Heart left ventricle (tissue), 16 donors: ENCODE measurements around the gene ISOC1. TPM values are rescaled to one million over a fixed set of nuclear protein-coding genes. Genes with fewer than 3 reads are reported as not detected.

Source experiments
- ATAC-seq, 4 donors: fragments of 200-7000 bp; cut with Tn5 transposase; one replicate each; pipeline ENCODE4 v1.9.1; 2020 to 2022; ENCODE audit warnings: moderate library complexity in 4 of 4, mild to moderate bottlenecking in 3 of 4, moderate number of reproducible peaks in 1 of 4
- DNase-seq, 5 donors: peaks; one replicate each; pipeline ENCODE4 v3.0.0-alpha.2; 2020
- H3K27ac ChIP-seq, 12 donors: fragments of 200-600 bp; sonication (generic) in 4 of 12; one replicate each; pipeline versions ENCODE4 v1.5.0 to v1.8.0; 2016 to 2022; ENCODE audit warnings: mild to moderate bottlenecking in 2 of 12
- H3K27me3 ChIP-seq, 9 donors: fragments of 200-600 bp; sonication (generic) in 2 of 9; one replicate each; pipeline versions ENCODE4 v1.5.1 to v1.8.0; 2016 to 2022; ENCODE audit warnings: mild to moderate bottlenecking in 3 of 9
- H3K36me3 ChIP-seq, 9 donors: fragments of 200-600 bp; sonication (generic) in 2 of 9; one replicate each; pipeline versions ENCODE4 v1.5.0 to v1.8.0; 2018 to 2022; ENCODE audit warnings: mild to moderate bottlenecking in 2 of 9
- H3K4me1 ChIP-seq, 12 donors: fragments of 200-600 bp; sonication (generic) in 4 of 12; one replicate each; pipeline versions ENCODE4 v1.5.0 to v1.8.0; 2016 to 2022; ENCODE audit warnings: mild to moderate bottlenecking in 3 of 12
- H3K4me3 ChIP-seq, 12 donors: fragments of 200-600 bp; sonication (generic) in 4 of 12; one replicate each; pipeline versions ENCODE4 v1.5.0 to v1.8.0; 2017 to 2022; ENCODE audit warnings: mild to moderate bottlenecking in 9 of 12, moderate library complexity in 4 of 12
- H3K9me3 ChIP-seq, 12 donors: fragments of 200-600 bp; sonication (generic) in 4 of 12; one replicate each; pipeline versions ENCODE4 v1.5.0 to v1.8.0; 2016 to 2022; ENCODE audit warnings: mild to moderate bottlenecking in 1 of 12
- POLR2A ChIP-seq, 2 donors: fragments of 450-650 bp; IDR thresholded peaks; one replicate each; pipeline ENCODE4 v1.6.1; 2017; ENCODE audit warnings: antibody characterized with exemption in 2 of 2, mild to moderate bottlenecking in 2 of 2, moderate library complexity in 2 of 2
- WGBS, 4 donors: extraction: QIAGEN DNeasy Blood & Tissue Kit in 2 of 4; methylation state at CpG; one replicate each; pipeline versions ENCODE4 v1.1.5 to v1.1.7; 2013 to 2018; 5-methylcytosine and 5-hydroxymethylcytosine counted together
- intact Hi-C, 10 donors: fragments of 100-400 bp; cut with DNase I; formaldehyde crosslinking; loops; one replicate each; pipeline versions ENCODE4 v1.11.1 to v1.14.2; 2022
- polyA plus RNA-seq, 2 donors: library from polyadenylated mRNA; stranded (reverse); fragments of 200-250 nt; gene quantifications; one replicate each; pipeline ENCODE4 v1.2.3, GENCODE V29; 2013
- total RNA-seq, 9 donors: library from RNA; depleted of rRNA in 2 of 9; stranded (reverse); fragments of >200 nt in 2 of 9; fragmentation: NEBNext Ultra II Directional in 3 of 9; extraction: Animal tissue kit (Norgen Biotek cat#: 25700) in 3 of 9; gene quantifications; one replicate each; pipeline versions ENCODE4 v1.1.0 to v1.2.4, GENCODE V29; 2016 to 2023
- TF ChIP-seq, protein P1 (sequence below), 12 donors: fragments of 200-600 bp; sonication (generic) in 4 of 12; IDR thresholded peaks; one replicate each; pipeline versions ENCODE4 v1.5.0 to v1.8.0; 2018 to 2022; ENCODE audit warnings: antibody characterized with exemption in 12 of 12, mild to moderate bottlenecking in 5 of 12
- donor health status: ischemic (EF 13 %, LVEDD 7.1; RV severe dilation, severe dysfunction).
- donor health status: healthy with polysubstance abuse.
- donor health status: DM: no; HTN: yes; CAD: no.
- donor health status: DM: no; HTN: no; CAD: no.
- donor health status: ischemic (EF 25% LVEDD 6.9; RV normal size, moderate dysfunction).
- donor health status: ischemic (EF 25% LVEDD 5.7; RV mildly dilated, moderate dysfunction).
- donor health status: healthy.
- donor health status: DM: yes; HTN: yes; CAD: no.
- donor health status: ischemic (EF 35%, LVEDD 5.7; RV mildly dilated, moderate dysfunction).
- donor health status: nonischemic (EF 11% LVEDD 7.7; RV severe dilation, severe dysfunction).
- donor health status: DM: yes; HTN: yes; CAD: no.
- donor health status: PGD.
- donor health status: ischemic (EF 29% LVEDD 5.4; RV normal size, mild dysfunction).
- donor health status: nonischemic (EF 23%, LVEDD 6.1; RV moderate dilation, normal function).

The ISOC1 gene
- total and polyA plus RNA-seq, 11 donors, result 42.3 to 98.6 (median 72.7) TPM

DNA sequence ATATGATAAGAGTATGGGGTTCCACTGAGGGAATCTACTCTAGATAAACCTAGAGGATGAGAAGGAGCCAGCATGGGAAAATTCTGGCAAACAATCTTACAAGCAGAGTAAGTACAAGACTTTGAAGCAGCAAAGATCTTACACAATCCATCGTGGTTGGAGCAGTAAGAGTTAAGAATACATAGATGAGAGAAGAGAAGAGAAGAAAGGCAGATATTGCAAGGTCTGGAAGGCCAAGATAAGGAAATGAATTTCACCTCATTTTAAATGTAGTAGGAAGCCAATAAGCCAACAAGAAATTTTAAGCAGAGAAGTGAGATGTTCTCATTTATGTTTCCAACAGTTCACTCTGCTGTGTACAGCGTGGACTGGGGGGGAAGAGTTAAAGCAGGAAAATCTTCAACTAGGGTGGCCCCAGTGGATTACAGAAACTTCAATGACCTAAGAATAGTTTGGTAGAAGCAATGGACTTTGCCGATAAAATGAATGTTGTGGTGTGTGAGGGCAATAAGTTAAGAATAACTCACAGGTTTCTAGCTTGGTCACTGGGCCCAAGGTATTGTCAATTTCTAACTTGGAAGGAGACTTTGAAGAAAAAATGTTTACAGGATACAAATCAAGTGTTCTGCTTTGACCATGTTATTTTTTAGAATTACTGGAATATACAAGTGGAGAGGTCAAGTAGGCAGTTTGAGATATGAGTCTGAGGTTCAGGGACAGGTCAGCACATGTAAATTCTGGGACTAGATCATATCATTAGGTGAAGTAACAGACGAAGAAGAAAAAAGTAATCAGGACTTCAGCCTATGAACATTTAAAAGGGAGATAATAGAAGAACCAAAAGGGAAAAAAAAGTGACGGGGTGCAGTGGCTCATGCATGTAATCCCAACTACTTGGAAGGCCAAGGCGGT lies 12.1 kb upstream of the ISOC1 start:
- DNase-seq (no peak), ATAC-seq (no peak)
- Histone ChIP-seq H3K4me1 (peaks cover 0 to 5% (median 0%) of the 10 kb centered on the region in 12 donors), H3K36me3 (no peaks in the 10 kb centered on the region), H3K27ac (no peak overlapping the region), H3K4me3 (no peak overlapping the region), H3K9me3 (no peaks in the 10 kb centered on the region), H3K27me3 (no peaks in the 10 kb centered on the region)
- intact Hi-C loops, result no loop called here
- TF ChIP-seq, protein P1, sequence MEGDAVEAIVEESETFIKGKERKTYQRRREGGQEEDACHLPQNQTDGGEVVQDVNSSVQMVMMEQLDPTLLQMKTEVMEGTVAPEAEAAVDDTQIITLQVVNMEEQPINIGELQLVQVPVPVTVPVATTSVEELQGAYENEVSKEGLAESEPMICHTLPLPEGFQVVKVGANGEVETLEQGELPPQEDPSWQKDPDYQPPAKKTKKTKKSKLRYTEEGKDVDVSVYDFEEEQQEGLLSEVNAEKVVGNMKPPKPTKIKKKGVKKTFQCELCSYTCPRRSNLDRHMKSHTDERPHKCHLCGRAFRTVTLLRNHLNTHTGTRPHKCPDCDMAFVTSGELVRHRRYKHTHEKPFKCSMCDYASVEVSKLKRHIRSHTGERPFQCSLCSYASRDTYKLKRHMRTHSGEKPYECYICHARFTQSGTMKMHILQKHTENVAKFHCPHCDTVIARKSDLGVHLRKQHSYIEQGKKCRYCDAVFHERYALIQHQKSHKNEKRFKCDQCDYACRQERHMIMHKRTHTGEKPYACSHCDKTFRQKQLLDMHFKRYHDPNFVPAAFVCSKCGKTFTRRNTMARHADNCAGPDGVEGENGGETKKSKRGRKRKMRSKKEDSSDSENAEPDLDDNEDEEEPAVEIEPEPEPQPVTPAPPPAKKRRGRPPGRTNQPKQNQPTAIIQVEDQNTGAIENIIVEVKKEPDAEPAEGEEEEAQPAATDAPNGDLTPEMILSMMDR (IDR thresholded peaks at IDR 0.05), result no peak
- no peak for TF ChIP-seq POLR2A (IDR thresholded peaks at IDR 0.05)
- WGBS, 4 donors, result 78 to 84% (median 81%) methylated on average over 6 of the region's 6 CpGs

- no peaks in the 10 kb centered on the region for H3K36me3 ChIP-seq
- H3K9me3 ChIP-seq, result no peaks in the 10 kb centered on the region
- H3K4me1 ChIP-seq, result peaks cover 4 to 49% (median 33%) of the 10 kb centered on the region in 12 donors
- peak; percentile 36 to 70 (median 61) for ATAC-seq
- intact Hi-C loops, result loop anchor here in 1 of 10 donors (10.0 kb wide), 1 partner anchor 170 kb away; no protein-coding TSS in a partner anchor
- H3K27me3 ChIP-seq, result no peaks in the 10 kb centered on the region
- peak overlapping the region; percentile 74 to 97 (median 90) for H3K27ac ChIP-seq
- peak; percentile 71 to 86 (median 81) for DNase-seq
- TF ChIP-seq POLR2A (IDR thresholded peaks at IDR 0.05), result no peak
- TF ChIP-seq, protein P1 (IDR thresholded peaks at IDR 0.05), result peak in 1 of 12 donors; percentile 16
- peak overlapping the region; percentile 75 to 95 (median 83) for H3K4me3 ChIP-seq
- WGBS, 4 donors, result 2 to 6% (median 3%) methylated on average over 16 to 61 of the region's 61 CpGs
Measured at GRCh38 chr5:129094924-129095899, 663 bp downstream of the ISOC1 start.

- peak overlapping the region in 11 of 12 donors; percentile 85 to 97 (median 90) for H3K27ac ChIP-seq
- WGBS, 4 donors, result 23 to 35% (median 28%) methylated on average over 8 of the region's 8 CpGs
- TF ChIP-seq, protein P1 (IDR thresholded peaks at IDR 0.05), result no peak
- TF ChIP-seq POLR2A (IDR thresholded peaks at IDR 0.05), result no peak
- no peaks in the 10 kb centered on the region for H3K36me3 ChIP-seq
- intact Hi-C loops, result loop anchor here in 1 of 10 donors (10.0 kb wide), 1 partner anchor 172 kb away; no protein-coding TSS in a partner anchor
- no peak for ATAC-seq
- no peaks in the 10 kb centered on the region for H3K27me3 ChIP-seq
- peaks cover 4 to 52% (median 33%) of the 10 kb centered on the region in 12 donors for H3K4me1 ChIP-seq
- peak overlapping the region; percentile 8 to 95 (median 82) for H3K4me3 ChIP-seq
- no peak for DNase-seq
- H3K9me3 ChIP-seq, result no peaks in the 10 kb centered on the region
Measured at GRCh38 chr5:129096382-129096991, 1.9 kb downstream of the ISOC1 start.
